Panc1 (cell line): ENCODE results near the gene ZDHHC14. TPM values are rescaled to one million over a fixed set of nuclear protein-coding genes. Genes with fewer than 3 reads are reported as not detected.

Experiments
- ATAC-seq: fragments of 200-7000 bp; cut with Tn5 transposase; 2 replicates; pipeline ENCODE4 v1.9.1; 2020; ENCODE audit warnings: mild to moderate bottlenecking, moderate library complexity
- BruUV-seq: library from RNA; stranded (reverse); fragments of 400-500 nt; replicated peaks from 2 replicates; lab custom pipeline; 2021; lab: Mats Ljungman, UMichigan
- CTCF ChIA-PET: fragments of 300-600 bp; sonication (Branson Sonifier 250); formaldehyde crosslinking; loops from one replicate; lab custom pipeline; 2022; ENCODE audit warnings: antibody characterized with exemption; lab: Charles Lee
- POLR2A ChIA-PET: fragments of 300-600 bp; sonication (Branson Sonifier 250); formaldehyde crosslinking; loops from one replicate; lab custom pipeline; 2022; ENCODE audit warnings: antibody characterized with exemption; lab: Charles Lee
- DNase-seq: peaks from one replicate; pipeline ENCODE4 v3.0.0-alpha.2; 2010; ENCODE audit warnings: low read depth, low spot score
- H3K27ac ChIP-seq: 2 replicates; pipeline ENCODE4 v1.5.1; 2011; ENCODE audit warnings: mild to moderate bottlenecking, low read length, inconsistent platforms
- H3K27me3 ChIP-seq: fragments of 200-500 bp; sonication (Bioruptor generic); 2 replicates; pipeline ENCODE4 v1.6.0; 2014; ENCODE audit warnings: low read length, inconsistent platforms; ENCODE audit not compliant: control insufficient read depth, insufficient read depth
- H3K36me3 ChIP-seq: fragments of 200-500 bp; sonication (Bioruptor generic); 2 replicates; pipeline ENCODE4 v1.5.1; 2014; ENCODE audit warnings: inconsistent platforms, mild to moderate bottlenecking, low read length, moderate library complexity; ENCODE audit not compliant: control insufficient read depth, insufficient read depth
- H3K4me1 ChIP-seq: 2 replicates; pipeline ENCODE4 v1.5.1; 2011; ENCODE audit warnings: inconsistent platforms, mild to moderate bottlenecking, low read length, moderate library complexity; ENCODE audit not compliant: control insufficient read depth, insufficient read depth
- H3K4me3 ChIP-seq, 2 experiments: 2 replicates each; pipeline ENCODE4 v1.5.1; 2011 to 2012; ENCODE audit warnings: low read depth in 2 of 2, low read length in 2 of 2, mild to moderate bottlenecking in 2 of 2, inconsistent platforms in 1 of 2, moderate library complexity in 1 of 2
- H3K9me3 ChIP-seq: fragments of 200-500 bp; sonication (Bioruptor generic); 2 replicates; pipeline ENCODE4 v1.5.1; 2014; ENCODE audit warnings: low read depth, mild to moderate bottlenecking, inconsistent platforms, low read length, moderate library complexity; ENCODE audit not compliant: control insufficient read depth, insufficient read depth
- POLR2AphosphoS5 ChIP-seq: IDR thresholded peaks from 2 replicates; pipeline ENCODE4 v1.6.1; 2012; ENCODE audit warnings: mild to moderate bottlenecking, low read depth, low read length, moderate library complexity
- SIN3A ChIP-seq: IDR thresholded peaks from 2 replicates; pipeline ENCODE4 v1.6.1; 2012; ENCODE audit warnings: low read depth, mild to moderate bottlenecking, low read length, moderate library complexity, borderline replicate concordance; ENCODE audit not compliant: insufficient read depth
- TCF7L2 ChIP-seq: IDR thresholded peaks from 2 replicates; pipeline ENCODE4 v1.6.1; 2011; ENCODE audit warnings: mild to moderate bottlenecking, low read depth, low read length, inconsistent platforms
- in situ Hi-C: cut with HindIII; loops from 2 replicates; pipeline ENCODE4 v1.10.0; 2016; ENCODE audit warnings: low sequenced_read_pairs, low pct_unique_long_range_greater_than_20kb
- intact Hi-C: fragments of 100-400 bp; cut with micrococcal nuclease; formaldehyde crosslinking; loops from one replicate; pipeline ENCODE4 v1.10.0; 2022; ENCODE audit not compliant: unreplicated experiment
- total RNA-seq: library from RNA; stranded (reverse); gene quantifications from one replicate; pipeline ENCODE4 v1.2.1, GENCODE V29; 2021; ENCODE audit not compliant: unreplicated experiment
- TF ChIP-seq, protein P1 (sequence below): fragments of 450-650 bp; IDR thresholded peaks from 2 replicates; pipeline ENCODE4 v1.5.1; 2017; ENCODE audit warnings: mild to moderate bottlenecking
- TF ChIP-seq, protein P2 (sequence below), 2 experiments: IDR thresholded peaks; 2 replicates each; pipeline ENCODE4 v1.6.1; 2011 to 2012; ENCODE audit warnings: low read depth in 2 of 2, control low read depth in 1 of 2, low read length in 1 of 2, mild to moderate bottlenecking in 1 of 2, moderate library complexity in 1 of 2; ENCODE audit not compliant: insufficient read depth in 1 of 2

ZDHHC14 gene
- total RNA-seq, 1 experiment from 2014 or later, result 19.9 TPM

- H3K27me3 ChIP-seq, result no peaks in the 10 kb centered on the region
- no peak for DNase-seq
- no peaks in the 10 kb centered on the region for H3K9me3 ChIP-seq
- H3K27ac ChIP-seq, result no peak overlapping the region
- no TSS peak for BruUV-seq
- no peaks in the 10 kb centered on the region for H3K4me1 ChIP-seq
- no peak for ATAC-seq
- H3K4me3 ChIP-seq, result no peak overlapping the region
- in situ Hi-C loops, result no loop called here
- intact Hi-C loops, result no loop called here
- CTCF ChIA-PET, result no interaction called here
- TF ChIP-seq, protein P1, sequence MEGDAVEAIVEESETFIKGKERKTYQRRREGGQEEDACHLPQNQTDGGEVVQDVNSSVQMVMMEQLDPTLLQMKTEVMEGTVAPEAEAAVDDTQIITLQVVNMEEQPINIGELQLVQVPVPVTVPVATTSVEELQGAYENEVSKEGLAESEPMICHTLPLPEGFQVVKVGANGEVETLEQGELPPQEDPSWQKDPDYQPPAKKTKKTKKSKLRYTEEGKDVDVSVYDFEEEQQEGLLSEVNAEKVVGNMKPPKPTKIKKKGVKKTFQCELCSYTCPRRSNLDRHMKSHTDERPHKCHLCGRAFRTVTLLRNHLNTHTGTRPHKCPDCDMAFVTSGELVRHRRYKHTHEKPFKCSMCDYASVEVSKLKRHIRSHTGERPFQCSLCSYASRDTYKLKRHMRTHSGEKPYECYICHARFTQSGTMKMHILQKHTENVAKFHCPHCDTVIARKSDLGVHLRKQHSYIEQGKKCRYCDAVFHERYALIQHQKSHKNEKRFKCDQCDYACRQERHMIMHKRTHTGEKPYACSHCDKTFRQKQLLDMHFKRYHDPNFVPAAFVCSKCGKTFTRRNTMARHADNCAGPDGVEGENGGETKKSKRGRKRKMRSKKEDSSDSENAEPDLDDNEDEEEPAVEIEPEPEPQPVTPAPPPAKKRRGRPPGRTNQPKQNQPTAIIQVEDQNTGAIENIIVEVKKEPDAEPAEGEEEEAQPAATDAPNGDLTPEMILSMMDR, result no peak
- TF ChIP-seq SIN3A (no peak), TCF7L2 (no peak), POLR2AphosphoS5 (no peak)
- TF ChIP-seq, protein P2, sequence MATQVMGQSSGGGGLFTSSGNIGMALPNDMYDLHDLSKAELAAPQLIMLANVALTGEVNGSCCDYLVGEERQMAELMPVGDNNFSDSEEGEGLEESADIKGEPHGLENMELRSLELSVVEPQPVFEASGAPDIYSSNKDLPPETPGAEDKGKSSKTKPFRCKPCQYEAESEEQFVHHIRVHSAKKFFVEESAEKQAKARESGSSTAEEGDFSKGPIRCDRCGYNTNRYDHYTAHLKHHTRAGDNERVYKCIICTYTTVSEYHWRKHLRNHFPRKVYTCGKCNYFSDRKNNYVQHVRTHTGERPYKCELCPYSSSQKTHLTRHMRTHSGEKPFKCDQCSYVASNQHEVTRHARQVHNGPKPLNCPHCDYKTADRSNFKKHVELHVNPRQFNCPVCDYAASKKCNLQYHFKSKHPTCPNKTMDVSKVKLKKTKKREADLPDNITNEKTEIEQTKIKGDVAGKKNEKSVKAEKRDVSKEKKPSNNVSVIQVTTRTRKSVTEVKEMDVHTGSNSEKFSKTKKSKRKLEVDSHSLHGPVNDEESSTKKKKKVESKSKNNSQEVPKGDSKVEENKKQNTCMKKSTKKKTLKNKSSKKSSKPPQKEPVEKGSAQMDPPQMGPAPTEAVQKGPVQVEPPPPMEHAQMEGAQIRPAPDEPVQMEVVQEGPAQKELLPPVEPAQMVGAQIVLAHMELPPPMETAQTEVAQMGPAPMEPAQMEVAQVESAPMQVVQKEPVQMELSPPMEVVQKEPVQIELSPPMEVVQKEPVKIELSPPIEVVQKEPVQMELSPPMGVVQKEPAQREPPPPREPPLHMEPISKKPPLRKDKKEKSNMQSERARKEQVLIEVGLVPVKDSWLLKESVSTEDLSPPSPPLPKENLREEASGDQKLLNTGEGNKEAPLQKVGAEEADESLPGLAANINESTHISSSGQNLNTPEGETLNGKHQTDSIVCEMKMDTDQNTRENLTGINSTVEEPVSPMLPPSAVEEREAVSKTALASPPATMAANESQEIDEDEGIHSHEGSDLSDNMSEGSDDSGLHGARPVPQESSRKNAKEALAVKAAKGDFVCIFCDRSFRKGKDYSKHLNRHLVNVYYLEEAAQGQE (IDR thresholded peaks at IDR 0.05; ENCODE audit: insufficient read depth in 1 of 2, low read depth in 2 of 2, low read length in 1 of 2), result no peak
- POLR2A ChIA-PET, result no interaction called here
- no peaks in the 10 kb centered on the region for H3K36me3 ChIP-seq
These were observed 259.9 kb downstream of the ZDHHC14 start for GRCh38 chr6:157640746-157641451.

GRCh38 chr6:157641837-157642236 is 260.8 kb downstream of the ZDHHC14 start:
- BruUV-seq, result no TSS peak
- TF ChIP-seq SIN3A (no peak), POLR2AphosphoS5 (no peak), TCF7L2 (no peak)
- TF ChIP-seq, protein P1, result no peak
- TF ChIP-seq, protein P2 (IDR thresholded peaks at IDR 0.05; ENCODE audit: insufficient read depth in 1 of 2, low read depth in 2 of 2, low read length in 1 of 2), result no peak
- H3K27me3 ChIP-seq, result no peaks in the 10 kb centered on the region
- ChIA-PET POLR2A (no interaction called here), CTCF (no interaction called here)
- ATAC-seq (no peak), DNase-seq (no peak)
- no peak overlapping the region for H3K27ac ChIP-seq
- no peak overlapping the region for H3K4me3 ChIP-seq
- intact Hi-C loops (no loop called here), in situ Hi-C loops (no loop called here)
- H3K9me3 ChIP-seq, result no peaks in the 10 kb centered on the region
- no peaks in the 10 kb centered on the region for H3K4me1 ChIP-seq
- no peaks in the 10 kb centered on the region for H3K36me3 ChIP-seq
